OCI-LY3 (cell line): ENCODE results near the gene ANKRD11.

Experiments
- EZH2phosphoT487 ChIP-seq: fragments of 200-600 bp; shearing (Covaris generic); IDR thresholded peaks from 2 replicates; pipeline ENCODE4 v1.6.1; 2018; ENCODE audit warnings: antibody characterized with exemption, mixed run types, low read depth
- TF ChIP-seq, protein P1 (sequence below): fragments of 200-600, 300-600 bp; sonication (generic); IDR thresholded peaks from 2 replicates; pipeline ENCODE4 v1.5.1; 2014; ENCODE audit warnings: antibody characterized with exemption, low read length, low read depth

DNA sequence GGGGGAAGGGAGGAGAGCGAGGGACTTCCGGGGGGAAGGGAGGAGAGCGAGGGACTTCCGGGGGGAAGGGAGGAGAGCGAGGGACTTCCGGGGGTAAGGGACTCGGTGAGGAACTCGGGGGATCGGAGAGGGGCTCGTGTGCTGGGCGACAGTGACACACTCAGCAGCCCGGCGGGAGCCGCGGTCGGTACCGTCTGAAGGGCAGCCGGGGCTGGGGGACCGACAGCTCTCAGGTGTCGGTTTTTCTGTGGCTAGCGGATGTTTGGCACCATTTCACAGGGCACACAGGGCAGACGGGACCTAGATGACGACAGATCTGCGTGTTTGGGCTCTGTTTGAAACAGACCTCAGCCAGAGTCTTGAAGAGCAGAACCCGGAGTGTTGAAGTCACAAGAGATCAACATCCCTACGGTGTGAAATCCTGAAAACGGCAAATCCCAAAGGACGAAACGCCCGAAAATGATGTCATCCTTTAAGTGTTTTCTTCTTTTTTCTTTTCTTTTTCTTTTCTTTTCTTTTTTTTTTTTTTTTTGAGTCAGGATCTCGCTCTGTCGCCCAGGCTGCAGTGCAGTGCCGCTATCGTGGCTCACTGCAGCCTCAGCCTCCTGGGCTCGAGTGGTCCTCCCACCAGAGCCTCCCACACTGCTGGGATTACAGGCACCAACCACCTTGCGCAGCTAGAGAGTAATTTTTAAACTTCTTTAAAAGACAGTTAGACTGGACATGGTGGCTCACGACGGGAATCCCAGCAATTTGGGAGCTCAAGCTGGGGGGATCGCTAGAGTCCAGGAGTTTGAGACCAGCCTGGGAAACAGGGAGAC lies 249.0 kb downstream of the ANKRD11 start:
- TF ChIP-seq, protein P1, sequence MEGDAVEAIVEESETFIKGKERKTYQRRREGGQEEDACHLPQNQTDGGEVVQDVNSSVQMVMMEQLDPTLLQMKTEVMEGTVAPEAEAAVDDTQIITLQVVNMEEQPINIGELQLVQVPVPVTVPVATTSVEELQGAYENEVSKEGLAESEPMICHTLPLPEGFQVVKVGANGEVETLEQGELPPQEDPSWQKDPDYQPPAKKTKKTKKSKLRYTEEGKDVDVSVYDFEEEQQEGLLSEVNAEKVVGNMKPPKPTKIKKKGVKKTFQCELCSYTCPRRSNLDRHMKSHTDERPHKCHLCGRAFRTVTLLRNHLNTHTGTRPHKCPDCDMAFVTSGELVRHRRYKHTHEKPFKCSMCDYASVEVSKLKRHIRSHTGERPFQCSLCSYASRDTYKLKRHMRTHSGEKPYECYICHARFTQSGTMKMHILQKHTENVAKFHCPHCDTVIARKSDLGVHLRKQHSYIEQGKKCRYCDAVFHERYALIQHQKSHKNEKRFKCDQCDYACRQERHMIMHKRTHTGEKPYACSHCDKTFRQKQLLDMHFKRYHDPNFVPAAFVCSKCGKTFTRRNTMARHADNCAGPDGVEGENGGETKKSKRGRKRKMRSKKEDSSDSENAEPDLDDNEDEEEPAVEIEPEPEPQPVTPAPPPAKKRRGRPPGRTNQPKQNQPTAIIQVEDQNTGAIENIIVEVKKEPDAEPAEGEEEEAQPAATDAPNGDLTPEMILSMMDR = no peak
- no peak for TF ChIP-seq EZH2phosphoT487
